Posterior cingulate gyrus (tissue), 11 donors: Measurements from ENCODE around the gene PCP4.
A peak's percentile ranks its signal among the peaks of the same experiment; 100 is the strongest.

Experiments
- DNase-seq, 10 donors: peaks; one replicate each; pipeline versions ENCODE4 v3.0.0 to v3.0.0-alpha.2; 2020 to 2021; ENCODE audit warnings: mixed read lengths in 3 of 10
- intact Hi-C: fragments of 100-400 bp; cut with DNase I; formaldehyde crosslinking; loops from one replicate; pipeline ENCODE4 v1.15.1; 2023

The PCP4 gene

DNA sequence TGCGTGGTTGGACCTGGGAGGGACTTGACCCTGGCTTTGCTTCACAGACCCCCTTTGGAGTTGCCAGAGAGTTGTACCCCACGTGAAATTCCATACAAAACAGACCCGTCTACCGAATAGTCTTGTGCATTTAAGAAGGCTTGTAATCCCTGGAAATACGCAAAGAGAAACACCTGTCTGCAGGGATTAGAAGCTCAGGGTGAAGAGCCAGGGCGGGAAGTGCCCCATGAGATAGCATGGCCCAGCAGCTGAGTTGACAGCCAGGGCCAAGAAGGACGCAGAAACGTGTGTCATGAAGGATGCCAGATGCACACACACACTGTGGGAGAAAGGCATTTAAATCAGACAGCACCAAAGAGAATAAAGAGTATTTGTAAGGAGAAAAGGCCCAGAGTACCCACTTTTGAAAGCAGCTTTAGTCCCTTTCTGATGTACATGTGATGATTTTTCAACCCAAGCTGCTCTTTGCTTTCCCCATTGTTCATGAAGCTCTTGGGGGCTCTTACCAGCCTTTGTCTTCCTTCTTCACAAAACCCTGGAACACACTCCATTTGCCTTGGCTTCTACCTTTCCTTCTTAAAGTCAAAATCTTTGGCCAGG is 46.6 kb downstream of the PCP4 start:
- no peak for DNase-seq
- intact Hi-C loops = no loop called here

DNA sequence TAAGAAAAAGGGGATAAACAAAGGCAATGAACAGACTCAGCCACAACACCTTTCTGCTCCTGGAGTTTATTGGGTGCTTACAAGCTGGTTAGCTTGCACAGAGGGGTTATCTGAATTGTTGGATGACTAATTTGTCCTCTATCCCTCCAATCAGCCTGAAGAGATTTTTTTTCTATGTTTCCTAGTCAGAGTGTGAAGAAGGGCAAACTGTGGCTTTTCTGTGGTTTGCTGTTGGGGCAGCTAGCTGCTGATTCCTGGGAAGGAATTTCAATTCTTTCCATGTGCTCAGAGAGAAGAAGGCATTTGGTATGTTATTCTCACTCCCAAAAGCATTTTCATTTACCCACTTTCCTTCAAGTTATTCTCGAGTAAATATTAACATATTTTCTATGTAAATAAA is 48.6 kb downstream of the PCP4 start:
- intact Hi-C loops = no loop called here
- DNase-seq = no peak

GRCh38 chr21:39918558-39918957 is 51.3 kb downstream of the PCP4 start:
- intact Hi-C loops = no loop called here
- no peak for DNase-seq

DNA sequence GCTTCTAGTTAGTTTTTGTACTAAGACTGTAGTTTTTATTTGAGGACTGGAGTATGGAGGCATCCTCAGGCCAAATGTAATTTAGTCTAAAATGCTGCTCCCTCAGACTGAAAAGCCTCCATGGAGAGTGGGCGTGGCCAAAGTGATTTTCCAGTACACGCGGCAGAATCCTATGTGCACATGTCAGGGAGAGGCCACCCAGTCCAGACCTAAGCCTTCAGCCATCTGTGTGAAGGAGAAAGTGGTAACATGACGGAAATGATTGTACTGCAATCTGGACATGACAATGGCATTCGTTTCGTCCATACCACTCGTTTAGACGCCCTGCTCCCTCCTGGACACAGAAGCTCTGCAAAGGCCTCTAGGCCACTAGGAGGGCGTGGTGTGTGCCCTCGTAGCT is 56.2 kb downstream of the PCP4 start:
- intact Hi-C loops = no loop called here
- no peak for DNase-seq

- no peak for DNase-seq
- intact Hi-C loops = no loop called here
Measured at GRCh38 chr21:39924577-39925308, 57.5 kb downstream of the PCP4 start.

DNA sequence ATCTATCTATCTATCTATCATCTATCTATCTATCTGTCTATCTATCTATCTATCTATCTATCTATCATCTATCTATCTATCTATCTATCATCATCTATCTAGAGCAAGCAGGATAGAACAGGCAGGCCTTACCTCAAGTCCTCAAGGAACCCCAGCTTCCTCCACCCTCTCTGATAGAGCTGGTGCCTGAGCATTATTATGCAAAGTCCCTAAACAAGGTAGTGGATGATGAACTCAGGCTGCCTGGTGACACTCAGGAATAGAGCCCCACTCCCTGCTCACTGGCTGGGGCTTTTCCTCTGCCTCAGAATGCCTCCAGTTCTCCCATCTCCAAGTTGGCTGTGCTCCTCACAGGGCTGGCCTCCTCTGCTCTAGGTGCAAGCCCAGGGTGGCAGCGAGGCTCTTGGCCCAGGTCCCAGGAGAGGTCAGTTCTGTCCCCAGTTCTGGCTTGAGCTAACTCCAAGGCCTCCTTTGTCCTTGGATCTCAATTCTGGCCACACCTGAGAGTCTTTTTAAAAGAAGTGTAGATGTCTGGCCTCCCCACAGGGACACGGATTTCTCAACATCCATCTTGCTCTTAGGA is 60.2 kb downstream of the PCP4 start:
- DNase-seq = peak in 1 of 10 donors; percentile 19
- intact Hi-C loops = no loop called here

DNA sequence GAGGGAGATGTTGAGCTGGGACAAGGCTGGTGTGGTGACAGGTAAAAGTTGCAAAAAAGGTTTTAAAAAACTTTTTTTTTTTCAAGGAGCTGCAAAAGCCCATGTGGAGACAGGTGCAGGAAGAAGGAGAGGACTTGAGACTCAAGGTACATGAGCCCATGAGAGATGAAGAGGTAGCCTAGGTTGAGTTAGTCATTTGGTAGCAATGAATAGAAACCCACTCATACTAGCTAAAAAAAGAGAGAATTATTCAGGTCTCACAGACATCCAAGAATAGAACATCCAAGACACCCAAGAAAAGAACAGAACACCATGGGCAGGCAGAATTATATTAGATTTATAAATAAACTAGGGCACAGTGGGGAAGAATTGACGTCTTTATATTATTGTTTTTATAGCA is 65.1 kb downstream of the PCP4 start:
- intact Hi-C loops = no loop called here
- no peak for DNase-seq

DNA sequence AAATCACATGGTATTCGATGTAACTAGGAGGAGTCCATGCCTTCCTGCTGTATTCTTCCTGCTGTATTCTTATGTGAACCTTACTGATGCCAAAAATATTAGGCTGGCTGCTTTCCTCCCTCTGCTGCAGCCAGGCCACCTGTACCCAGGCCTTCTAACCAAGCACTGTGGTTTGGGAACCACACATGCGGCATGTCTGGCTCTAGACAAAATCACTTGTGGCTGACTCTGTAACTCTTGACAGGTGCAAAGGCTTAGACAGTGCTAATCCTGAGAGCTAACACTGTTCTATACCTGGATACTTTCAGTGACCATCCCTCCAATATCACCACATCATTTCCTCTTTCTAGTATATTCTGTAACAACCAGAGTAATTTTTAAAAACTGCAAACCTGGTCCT is 67.7 kb downstream of the PCP4 start:
- DNase-seq = no peak
- intact Hi-C loops = no loop called here

DNA sequence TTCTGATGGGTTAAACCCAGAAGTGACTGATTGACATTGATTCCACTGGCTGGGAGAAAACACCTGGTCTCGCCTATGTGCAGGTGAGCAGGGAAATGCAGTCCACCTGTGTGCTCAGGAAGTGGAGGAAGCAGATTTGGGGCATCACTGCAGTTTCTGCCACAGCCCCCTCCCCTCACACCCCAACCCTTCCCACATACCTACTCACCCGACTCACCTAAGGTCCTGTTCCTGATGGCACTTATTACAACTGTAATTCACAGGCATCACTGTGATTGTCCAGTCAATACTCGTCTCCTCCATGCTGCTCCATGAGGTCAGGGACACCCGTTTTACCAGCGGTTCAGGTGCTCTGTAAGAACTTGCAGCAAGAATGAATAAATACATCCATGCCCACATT is 68.5 kb downstream of the PCP4 start:
- intact Hi-C loops = no loop called here
- no peak for DNase-seq

- intact Hi-C loops = no loop called here
- no peak for DNase-seq
Measured at GRCh38 chr21:39938086-39938625, 70.9 kb downstream of the PCP4 start.

- no peak for DNase-seq
- intact Hi-C loops = no loop called here
Measured at GRCh38 chr21:39946199-39946598, 79.0 kb downstream of the PCP4 start.

GRCh38 chr21:39947031-39947430 is 79.8 kb downstream of the PCP4 start:
- intact Hi-C loops = no loop called here
- DNase-seq = no peak

GRCh38 chr21:39951183-39952101 is 84.2 kb downstream of the PCP4 start:
- DNase-seq = no peak
- intact Hi-C loops = no loop called here

DNA sequence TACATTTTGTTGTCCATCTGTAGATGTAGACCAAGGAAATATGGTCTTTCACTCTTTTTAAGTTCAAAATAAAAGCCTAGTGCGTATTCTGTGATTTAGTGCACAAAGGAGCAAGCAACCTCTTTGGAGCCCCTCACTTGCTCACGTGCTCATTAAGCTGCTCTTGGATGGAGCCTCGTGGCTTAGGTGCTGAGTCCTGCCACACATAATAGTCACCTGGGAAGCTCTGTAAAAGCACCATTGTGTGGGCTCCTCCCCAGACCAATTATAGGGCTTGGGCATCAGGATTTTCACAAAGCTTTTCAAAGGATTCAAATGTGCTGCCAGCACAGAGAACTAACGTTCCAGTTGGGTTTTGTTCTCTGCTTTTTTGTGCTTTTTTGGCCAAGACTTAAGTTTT is 85.0 kb downstream of the PCP4 start:
- intact Hi-C loops = no loop called here
- no peak for DNase-seq

DNA sequence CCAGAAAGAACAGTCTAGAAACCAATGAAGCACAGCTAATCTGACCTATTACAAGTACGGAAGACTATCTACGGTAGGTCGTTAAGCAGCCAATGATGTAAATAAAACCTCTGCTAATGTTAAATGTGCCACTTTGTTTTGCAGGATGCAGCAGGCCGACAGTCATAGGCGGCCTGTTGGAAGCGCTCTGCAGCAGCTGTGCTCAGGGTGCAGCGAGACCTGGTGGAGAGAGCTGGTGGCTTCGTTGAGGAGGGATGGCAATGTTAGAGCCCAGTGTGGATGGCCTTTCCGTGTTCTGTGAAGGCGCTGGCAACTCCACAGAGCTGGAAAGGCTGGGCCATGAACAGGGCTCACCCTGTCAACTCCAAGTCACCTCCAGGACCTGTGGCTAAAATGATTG is 87.3 kb downstream of the PCP4 start:
- intact Hi-C loops = no loop called here
- DNase-seq = no peak

- intact Hi-C loops = no loop called here
- DNase-seq = no peak
Measured at GRCh38 chr21:39955326-39955725, 88.1 kb downstream of the PCP4 start.

GRCh38 chr21:39956586-39956985 is 89.3 kb downstream of the PCP4 start:
- intact Hi-C loops = no loop called here
- DNase-seq = no peak

DNA sequence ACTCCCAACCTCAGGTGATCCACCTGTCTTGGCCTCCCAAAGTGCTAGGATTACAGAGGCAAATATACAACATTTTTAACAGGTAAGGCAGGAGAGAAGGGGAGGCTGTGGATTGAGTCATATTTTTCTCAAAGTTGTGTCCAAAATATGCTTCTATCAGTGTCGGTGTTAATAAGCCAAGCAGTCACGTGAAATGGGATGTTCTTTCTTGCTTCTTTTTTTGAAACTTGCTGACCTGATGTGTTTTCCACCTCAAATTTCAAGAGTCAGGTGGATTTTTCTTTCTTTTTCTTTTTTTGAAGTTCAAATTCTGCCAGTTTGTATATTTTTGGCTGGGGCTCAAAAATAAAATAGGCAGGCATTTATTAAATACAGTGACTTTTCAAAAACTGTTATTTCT is 91.5 kb downstream of the PCP4 start:
- no peak for DNase-seq
- intact Hi-C loops = no loop called here

- intact Hi-C loops = no loop called here
- no peak for DNase-seq
Measured at GRCh38 chr21:39961251-39961650, 94.0 kb downstream of the PCP4 start.

DNA sequence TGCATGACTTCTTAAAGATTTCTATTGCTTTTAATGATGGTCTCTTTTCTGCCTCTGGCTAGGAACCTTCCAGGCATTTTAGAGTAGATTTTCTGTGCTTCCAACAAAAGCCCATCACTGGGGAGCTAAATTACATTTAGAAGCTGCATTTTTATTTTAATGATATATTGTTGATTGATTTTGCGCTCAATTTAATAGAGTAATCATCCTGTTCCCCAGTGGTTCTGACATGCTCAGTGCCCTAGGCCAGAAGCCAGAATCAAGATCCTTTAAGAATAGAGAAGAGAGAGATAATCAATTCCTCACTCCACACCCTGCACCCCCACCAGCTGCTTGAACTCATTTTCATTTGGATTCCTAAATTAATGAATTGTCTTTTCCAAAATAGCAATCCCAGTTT is 97.8 kb downstream of the PCP4 start:
- DNase-seq = no peak
- intact Hi-C loops = no loop called here

DNA sequence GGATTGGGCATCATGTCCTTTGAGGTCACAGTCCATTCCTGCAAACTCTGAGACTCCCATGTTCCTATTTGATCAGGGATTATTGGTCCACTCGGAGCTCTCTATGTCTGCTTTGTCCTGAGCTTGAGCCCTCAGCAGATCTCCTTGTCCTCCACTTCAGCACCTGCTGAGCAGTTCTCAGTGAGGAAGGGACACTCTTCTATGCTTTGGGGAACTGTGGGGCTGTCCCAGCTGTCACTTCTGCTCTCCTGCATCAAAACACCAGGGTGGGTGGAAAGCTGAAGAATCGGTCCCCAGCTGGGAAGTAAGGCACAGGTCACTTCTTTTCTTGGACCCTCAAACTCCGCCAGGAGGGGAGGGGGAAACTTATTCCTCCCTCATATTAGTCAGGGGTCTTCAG is 99.5 kb downstream of the PCP4 start:
- intact Hi-C loops = no loop called here
- no peak for DNase-seq
